ENCODE measurements around the gene HMX1. TPM values are rescaled to one million over a fixed set of nuclear protein-coding genes. Genes with fewer than 3 reads are reported as not detected.

The HMX1 gene
- polyA plus RNA-seq, 1 donor (not counting 4 experiments of a cell fraction or from before 2014, with no cell fraction given), result not detected

GRCh38 chr4:8838296-8838960 lies 33.2 kb downstream of the HMX1 start:
- Histone ChIP-seq H3K9me3 (ENCODE audit: control insufficient read depth, low read depth, low read length) (peaks cover 9% of the 10 kb centered on the region), H4K20me1 (ENCODE audit: control insufficient read depth, extremely low read depth, insufficient read depth, low read length) (no peaks in the 10 kb centered on the region), H3K79me2 (ENCODE audit: control insufficient read depth, insufficient read depth, low read length) (no peaks in the 10 kb centered on the region), H3K4me2 (ENCODE audit: control insufficient read depth, extremely low read depth, insufficient read depth, low read depth, low read length) (no peak overlapping the region), H2AFZ (ENCODE audit: control insufficient read depth, low read length) (no peak overlapping the region), H3K27me3 (ENCODE audit: control insufficient read depth, extremely low read depth, insufficient read depth, low read length) (no peaks in the 10 kb centered on the region), H3K27ac (ENCODE audit: control insufficient read depth, insufficient read depth, low read length) (no peak overlapping the region), H3K9me1 (ENCODE audit: control insufficient read depth, extremely low read depth, insufficient read depth, low read length) (no peaks in the 10 kb centered on the region), H3K4me1 (ENCODE audit: control insufficient read depth, extremely low read depth, insufficient read depth, low read length) (no peaks in the 10 kb centered on the region), H3K9ac (ENCODE audit: control insufficient read depth, extremely low read depth, insufficient read depth, low read length) (no peak overlapping the region), H3K36me3 (ENCODE audit: control insufficient read depth in 2 of 2, extremely low read depth in 1 of 2, insufficient read depth in 2 of 2, low read length in 2 of 2) (no peaks in the 10 kb centered on the region), H3K4me3 (ENCODE audit: control insufficient read depth in 2 of 3, extremely low read depth in 1 of 3, insufficient read depth in 2 of 3, low read depth in 1 of 3, low read length in 3 of 3) (no peak overlapping the region)
- no peak for TF ChIP-seq EZH2 (IDR thresholded peaks at IDR 0.05; ENCODE audit: low read length)
- no peak for TF ChIP-seq CTCF (optimal IDR thresholded peaks at IDR 0.05 in 1 of 3, IDR thresholded peaks at IDR 0.05 in 1 of 3, conservative IDR thresholded peaks at IDR 0.05 in 1 of 3; ENCODE audit: extremely low read depth in 1 of 3, insufficient read depth in 2 of 3, low read length in 3 of 3)
- no peak for DNase-seq (ENCODE audit: low read depth, low spot score)
- no peak for FAIRE-seq
- dilution Hi-C loops (cut with MboI; ENCODE audit: extremely low pct_ligation_motif_present, low sequenced_read_pairs), result no loop called here

GRCh38 chr4:8837181-8837841 lies 34.3 kb downstream of the HMX1 start:
- Histone ChIP-seq H3K36me3 (ENCODE audit: control insufficient read depth in 2 of 2, extremely low read depth in 1 of 2, insufficient read depth in 2 of 2, low read length in 2 of 2) (no peaks in the 10 kb centered on the region), H3K9ac (ENCODE audit: control insufficient read depth, extremely low read depth, insufficient read depth, low read length) (no peak overlapping the region), H3K4me1 (ENCODE audit: control insufficient read depth, extremely low read depth, insufficient read depth, low read length) (no peaks in the 10 kb centered on the region), H4K20me1 (ENCODE audit: control insufficient read depth, extremely low read depth, insufficient read depth, low read length) (no peaks in the 10 kb centered on the region), H3K79me2 (ENCODE audit: control insufficient read depth, insufficient read depth, low read length) (no peaks in the 10 kb centered on the region), H3K27ac (ENCODE audit: control insufficient read depth, insufficient read depth, low read length) (no peak overlapping the region), H3K27me3 (ENCODE audit: control insufficient read depth, extremely low read depth, insufficient read depth, low read length) (no peaks in the 10 kb centered on the region), H2AFZ (ENCODE audit: control insufficient read depth, low read length) (no peak overlapping the region), H3K9me3 (ENCODE audit: control insufficient read depth, low read depth, low read length) (peaks cover 6% of the 10 kb centered on the region), H3K4me3 (ENCODE audit: control insufficient read depth in 2 of 3, extremely low read depth in 1 of 3, insufficient read depth in 2 of 3, low read depth in 1 of 3, low read length in 3 of 3) (no peak overlapping the region), H3K4me2 (ENCODE audit: control insufficient read depth, extremely low read depth, insufficient read depth, low read depth, low read length) (no peak overlapping the region), H3K9me1 (ENCODE audit: control insufficient read depth, extremely low read depth, insufficient read depth, low read length) (no peaks in the 10 kb centered on the region)
- FAIRE-seq (no peak), DNase-seq (ENCODE audit: low read depth, low spot score) (no peak)
- dilution Hi-C loops (cut with MboI; ENCODE audit: extremely low pct_ligation_motif_present, low sequenced_read_pairs), result no loop called here
- TF ChIP-seq EZH2 (IDR thresholded peaks at IDR 0.05; ENCODE audit: low read length) (no peak), CTCF (optimal IDR thresholded peaks at IDR 0.05 in 1 of 3, IDR thresholded peaks at IDR 0.05 in 1 of 3, conservative IDR thresholded peaks at IDR 0.05 in 1 of 3; ENCODE audit: extremely low read depth in 1 of 3, insufficient read depth in 2 of 3, low read length in 3 of 3) (no peak)

All from keratinocyte (primary cell).